GM21447 (cell line): Measurements from ENCODE around the gene ERICH2.
"Not testable (repeated sequence)": the region's sequence is repeated elsewhere in the genome, so short reads cannot be mapped to it uniquely, and the experiment has no call there.

Experiments used
- ATAC-seq: cut with Tn5 transposase; IDR thresholded peaks from one replicate; pipeline ENCODE4 v1.9.1; 2021; ENCODE audit not compliant: unreplicated experiment

ERICH2 gene, protein sequence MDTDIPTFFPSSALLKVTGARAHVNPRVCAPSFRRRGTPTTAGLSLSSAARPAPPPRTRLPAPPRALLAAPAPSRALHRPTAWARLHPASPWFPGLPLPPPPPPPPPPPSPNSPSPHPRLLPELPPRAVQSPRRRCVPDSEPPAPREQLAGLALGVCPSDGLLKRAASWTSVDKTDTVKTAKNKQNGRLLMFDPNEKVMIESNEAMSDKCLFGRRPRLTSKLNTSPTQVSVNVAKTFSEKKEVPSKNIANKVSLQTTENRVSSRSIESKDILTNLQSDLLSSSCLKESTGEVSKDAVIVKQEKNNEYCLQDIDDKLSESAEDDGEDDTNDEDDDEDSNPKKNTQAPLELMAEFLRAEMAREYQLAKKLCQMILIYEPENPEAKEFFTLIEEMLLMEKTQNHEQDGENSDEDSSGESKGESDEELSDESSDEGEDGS

DNA sequence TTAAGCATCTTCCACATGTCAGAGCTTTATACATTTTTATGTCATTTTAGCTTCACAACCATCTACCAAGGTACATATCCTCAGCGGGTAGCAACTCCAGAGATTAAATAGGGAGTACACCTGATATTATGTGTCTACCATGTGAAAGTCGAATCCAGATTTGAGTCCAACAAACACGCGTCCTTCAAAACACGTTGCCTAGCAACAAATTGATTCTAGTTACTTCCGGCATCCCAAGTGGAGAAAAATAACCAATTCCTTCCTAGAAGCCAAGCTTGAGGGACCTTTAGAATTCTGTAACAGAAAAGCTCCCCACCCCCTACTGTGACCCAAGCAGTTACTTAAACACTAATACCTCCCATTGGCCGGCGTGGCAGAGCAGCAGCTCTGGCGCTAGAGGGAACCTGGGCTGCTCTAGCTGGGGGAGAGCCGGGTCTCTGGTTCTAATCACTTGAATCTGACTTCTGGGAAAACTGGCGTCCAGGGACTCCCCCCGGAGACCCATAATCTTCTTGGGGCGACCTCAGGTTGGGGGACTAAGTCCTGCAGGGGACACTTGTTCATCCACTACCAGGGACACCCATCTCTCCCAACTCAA lies at the start of gene ERICH2:
Gene ERICH2, plus strand, starts transcription at position 371 of the 598 bp plus-strand sequence. CDS start 304 bp downstream, outside the sequence.
- ATAC-seq: peak; percentile 59

DNA sequence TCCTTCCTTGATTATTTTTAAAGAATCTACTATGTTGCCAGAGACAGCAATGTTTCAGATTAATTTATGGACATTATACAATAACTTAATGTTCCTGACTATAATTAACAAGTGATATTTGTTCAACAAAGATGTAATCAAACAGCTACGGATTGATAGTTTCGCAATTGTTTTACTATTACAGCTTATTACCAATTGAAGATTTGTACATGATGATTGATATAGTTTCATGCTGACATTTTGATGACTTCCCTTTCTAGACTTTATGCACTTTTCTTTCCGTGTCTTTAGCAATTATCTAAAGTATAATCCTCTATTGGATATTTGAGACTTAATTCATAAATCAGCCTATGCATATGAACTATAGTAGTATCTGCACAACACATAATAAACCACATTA lies 48.5 kb upstream of the ERICH2 start:
- no peak for ATAC-seq

DNA sequence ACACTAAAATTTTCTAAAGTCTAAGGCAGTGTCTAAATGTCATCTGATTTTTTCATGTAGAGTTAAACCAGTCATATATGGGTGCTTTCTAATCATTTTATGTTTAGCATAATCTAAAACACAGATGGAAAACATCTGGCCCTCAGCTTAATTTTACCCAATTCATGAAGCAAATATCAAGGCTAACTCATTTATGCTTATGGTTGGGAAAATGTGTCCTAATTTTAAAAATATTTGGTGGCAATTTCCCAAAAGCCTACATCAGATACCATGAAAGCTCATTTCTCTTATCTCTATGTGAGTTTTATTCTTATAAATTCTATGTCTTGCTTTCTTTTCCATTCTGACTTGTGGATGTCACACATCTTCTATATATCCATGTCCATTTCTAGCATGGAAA lies 47.9 kb upstream of the ERICH2 start:
- no peak for ATAC-seq

DNA sequence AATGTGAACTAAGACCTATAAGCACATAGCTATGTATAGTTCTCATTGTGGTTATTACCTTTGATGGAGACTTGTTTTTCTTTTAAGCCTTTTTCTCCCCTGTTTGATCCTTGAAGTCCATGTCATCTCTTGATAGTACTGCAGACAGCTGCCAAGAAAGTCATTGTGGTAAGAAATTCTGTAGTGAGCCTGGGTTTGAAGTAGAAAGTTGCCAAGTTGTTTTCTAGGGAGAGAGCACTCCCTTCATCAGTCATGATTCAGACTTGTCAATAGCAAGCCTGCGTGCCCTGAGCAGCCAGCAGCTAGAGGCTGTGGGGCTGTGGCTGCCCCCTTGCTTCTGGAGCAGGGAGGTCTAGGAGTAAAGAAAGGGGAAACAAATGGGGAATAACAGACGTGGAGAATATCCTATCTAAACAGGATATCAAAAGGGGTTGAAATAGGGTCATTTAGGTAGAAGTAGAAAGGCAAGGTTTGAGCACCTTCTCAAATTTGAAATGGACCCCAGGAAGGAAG lies 46.7 kb upstream of the ERICH2 start:
- ATAC-seq: no peak

DNA sequence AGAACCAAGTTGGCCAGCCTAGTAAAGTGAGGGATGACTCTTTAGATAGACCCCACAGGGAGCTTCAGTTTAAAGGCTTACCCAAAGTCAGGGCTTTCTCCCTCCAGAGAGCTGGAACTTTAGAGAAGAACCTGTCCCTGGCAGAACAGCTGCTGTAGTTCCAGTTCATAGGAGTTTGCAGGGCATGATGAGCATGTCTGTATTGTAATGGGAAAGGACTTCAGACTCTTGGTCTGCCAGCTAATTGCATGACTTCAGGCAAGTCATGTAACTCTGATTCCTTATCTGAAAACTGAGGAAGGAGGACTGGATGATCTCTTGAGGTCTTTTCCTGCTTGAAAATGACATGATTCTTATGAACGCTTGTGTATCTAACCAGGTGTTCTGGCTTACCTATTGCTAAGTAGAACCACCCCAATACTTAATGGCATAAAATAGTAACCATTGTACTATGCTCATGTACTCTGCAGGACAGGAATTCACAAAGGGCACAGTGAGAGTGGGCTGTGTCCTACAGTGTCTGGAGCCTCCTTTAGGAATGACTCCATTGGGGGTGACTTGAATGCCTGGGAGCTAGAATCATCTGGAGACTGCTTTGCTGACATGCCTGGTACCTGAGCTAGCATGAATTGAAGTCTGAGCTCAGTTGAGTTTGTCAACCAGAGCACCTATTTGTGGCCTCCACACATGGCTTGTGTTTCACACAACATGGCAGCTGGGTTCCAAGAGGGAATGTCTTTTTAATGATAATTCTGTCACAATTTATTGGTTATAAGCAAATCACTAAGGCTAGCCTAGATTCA lies 36.2 kb upstream of the ERICH2 start:
- no peak for ATAC-seq

DNA sequence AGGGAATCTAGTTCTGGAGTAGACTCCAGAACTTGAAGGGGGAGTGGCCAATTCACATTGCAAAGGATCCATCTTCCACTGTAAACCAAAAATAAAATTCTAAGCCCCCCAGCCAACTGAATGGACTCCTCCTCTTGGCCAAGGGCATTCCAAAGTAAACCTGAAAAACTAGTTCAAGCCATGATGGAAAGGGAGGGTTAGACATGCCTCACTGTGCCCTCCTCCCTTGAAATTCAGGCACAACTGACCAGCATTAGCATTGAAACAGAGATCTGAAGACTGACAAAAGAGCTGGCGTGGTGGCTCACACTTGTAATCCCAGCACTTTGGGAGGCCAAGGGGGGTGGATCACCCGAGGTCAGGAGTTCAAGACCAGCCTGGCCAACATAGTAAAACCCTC lies 35.6 kb upstream of the ERICH2 start:
- not testable (repeated sequence) for ATAC-seq

DNA sequence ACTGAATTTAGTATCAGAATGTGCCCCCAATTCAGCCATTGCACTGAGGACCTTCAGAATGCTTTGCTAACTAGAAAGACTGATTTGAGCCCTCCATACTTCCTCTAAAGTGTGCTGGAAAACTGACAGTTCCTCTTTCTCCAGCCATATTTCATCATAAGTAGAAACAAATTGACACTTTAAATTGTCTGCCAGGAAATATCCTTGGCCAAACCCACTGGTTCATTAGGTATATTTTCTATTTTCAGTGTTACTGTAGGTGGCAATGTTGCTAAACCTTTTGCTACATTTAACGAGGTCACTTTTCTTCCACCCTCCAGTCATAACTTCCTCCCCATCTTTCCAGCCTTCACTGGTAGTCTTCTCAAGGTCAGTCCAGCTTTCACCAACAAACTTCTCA lies 33.5 kb upstream of the ERICH2 start:
- no peak for ATAC-seq

DNA sequence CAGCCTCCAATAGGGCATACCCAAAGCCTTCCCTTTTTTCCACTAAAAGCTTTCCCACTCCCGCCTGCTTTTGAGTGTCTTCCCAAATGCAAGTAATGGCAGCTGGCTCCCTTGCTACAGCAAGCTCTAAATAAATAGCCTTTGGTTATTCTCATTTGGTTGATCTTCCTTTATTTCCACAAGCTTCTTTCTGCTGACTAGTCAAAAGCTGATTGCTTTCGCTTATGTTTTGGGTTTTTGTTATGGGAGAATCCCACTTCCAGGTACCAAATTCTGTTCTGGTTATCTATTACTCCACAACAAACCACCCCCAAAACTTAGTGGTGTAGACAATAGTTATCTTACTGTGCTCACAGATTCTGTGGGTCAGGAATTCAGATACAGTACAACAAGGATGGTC lies 32.8 kb upstream of the ERICH2 start:
- no peak for ATAC-seq

DNA sequence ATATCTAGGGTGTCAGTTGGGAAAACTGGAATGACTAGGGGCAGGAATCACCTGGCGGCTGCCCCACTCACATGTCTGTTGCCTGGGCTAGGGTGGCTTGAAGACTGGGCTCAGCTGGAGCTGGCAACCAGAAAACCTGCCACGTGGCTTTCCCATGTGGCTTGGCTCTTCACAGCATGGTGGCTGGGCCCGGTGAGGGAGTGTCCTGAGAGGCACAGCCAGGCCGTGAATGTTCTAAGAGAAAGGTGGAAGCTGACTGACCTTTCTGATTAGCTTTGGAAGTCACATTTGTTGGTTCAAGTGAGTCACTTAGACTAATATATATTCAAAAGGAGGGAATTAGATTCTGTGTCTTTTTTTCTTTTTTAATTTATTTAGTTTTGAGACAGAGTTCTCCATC lies 32.4 kb upstream of the ERICH2 start:
- ATAC-seq: no peak

DNA sequence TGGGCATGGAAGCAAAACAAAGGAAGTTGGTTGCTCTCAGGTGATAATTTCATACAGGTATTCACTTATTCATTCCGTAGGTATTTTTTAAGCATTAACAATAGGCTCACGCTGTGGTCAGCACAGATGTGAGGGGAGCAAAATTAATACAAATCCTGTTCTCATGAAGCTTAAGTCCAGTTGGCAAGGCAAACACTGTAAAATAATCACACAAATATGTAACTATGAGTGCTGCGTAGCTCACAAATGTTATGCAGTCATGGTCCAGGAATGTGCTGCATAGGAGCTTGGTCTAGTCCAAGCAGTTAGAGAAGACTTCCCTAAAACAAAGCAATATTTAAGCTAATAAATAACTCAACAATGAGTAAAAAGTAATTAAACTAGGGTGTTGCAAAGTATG lies 31.1 kb upstream of the ERICH2 start:
- ATAC-seq: no peak

DNA sequence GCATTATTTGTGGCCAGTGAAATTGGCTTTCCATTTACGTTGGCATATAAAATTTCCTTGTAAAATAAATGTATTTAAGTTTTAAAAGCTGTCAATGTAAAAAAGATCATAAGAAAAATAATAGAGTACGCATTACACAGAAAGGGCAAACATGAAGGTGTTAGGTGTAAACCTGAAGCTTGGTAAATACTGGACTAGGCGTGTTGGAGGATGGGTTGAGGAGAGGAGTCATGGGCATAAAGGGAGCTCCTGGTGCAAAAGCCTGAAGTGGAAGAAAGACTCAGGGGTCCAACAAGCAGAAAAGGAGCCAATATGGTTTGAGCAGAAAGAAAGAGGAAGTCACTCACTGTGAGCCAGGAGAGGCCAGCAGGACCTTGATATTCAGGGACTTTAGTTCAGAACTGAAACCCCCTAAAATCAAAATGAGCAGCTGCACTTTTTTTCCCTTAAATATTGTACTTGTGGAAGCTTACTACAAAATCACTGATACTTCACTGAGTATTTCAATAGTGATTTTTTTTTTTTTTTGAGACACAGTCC lies 30.6 kb upstream of the ERICH2 start:
- no peak for ATAC-seq

DNA sequence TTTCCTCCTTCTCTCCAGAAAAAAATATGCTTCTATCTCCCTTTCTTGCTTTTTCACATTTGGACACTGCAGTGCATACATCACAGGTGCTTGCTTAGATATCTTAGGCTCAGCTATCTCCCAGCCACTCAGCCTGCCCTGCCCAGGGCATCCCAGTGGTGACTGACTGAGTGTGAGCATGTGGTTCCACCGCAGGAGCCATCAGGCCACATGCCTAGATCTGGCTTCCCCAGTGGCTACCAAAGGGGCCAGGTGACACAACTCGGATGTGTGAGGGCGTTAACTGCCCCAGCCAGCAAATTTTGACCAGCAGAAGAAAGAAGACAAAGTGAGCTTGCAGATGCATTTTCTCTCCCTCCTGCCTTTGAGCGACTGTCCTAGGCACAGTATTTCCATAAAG lies 29.5 kb upstream of the ERICH2 start:
- ATAC-seq: no peak

DNA sequence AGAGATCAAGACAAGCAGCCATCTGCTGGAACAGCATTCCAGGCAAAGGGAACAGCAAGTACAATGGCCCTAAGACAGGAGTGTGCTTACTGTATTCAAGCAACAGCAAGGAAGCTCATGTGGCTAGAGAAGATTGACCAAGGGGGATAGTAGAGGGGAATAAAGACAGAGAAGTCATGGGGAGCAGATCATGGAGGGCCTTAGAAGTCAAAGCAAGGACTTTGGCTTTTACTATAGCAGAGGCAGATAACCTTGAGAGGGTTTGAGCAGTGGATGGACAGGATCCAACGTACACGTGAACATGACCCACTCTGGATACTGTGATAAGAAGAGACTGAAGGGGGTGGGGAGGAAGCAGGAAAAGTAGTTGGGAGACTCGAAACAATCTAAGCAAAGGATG lies 28.2 kb upstream of the ERICH2 start:
- no peak for ATAC-seq

DNA sequence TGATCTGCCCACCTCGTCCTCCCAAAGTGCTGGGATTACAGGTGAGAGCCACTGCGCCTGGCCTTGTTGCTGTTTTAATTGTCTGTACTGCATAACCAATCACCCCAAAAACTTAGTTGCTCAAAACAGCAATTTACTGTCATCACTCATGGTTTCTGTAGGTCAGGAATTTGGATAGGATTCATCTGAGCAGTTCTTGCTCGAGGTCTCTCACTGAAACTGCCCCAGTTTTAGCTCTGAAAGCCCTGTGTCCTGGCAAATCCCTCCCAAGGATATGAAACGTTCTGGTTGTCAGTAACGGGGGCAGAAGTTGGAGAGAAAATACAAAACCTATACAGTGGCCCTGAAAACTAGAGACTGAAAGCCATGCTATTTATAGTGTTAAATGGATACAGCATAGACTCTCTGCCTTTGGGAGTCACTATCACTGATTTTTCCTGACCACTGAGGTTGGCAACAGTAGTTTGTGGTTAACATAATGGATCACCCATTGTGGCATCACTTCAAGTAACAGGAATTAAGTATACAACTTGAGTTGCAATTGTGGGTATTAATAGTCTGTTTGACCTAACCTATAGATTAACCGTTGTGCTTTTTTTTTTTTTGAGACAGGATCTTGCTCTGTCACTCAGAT lies 27.2 kb upstream of the ERICH2 start:
- ATAC-seq: no peak

DNA sequence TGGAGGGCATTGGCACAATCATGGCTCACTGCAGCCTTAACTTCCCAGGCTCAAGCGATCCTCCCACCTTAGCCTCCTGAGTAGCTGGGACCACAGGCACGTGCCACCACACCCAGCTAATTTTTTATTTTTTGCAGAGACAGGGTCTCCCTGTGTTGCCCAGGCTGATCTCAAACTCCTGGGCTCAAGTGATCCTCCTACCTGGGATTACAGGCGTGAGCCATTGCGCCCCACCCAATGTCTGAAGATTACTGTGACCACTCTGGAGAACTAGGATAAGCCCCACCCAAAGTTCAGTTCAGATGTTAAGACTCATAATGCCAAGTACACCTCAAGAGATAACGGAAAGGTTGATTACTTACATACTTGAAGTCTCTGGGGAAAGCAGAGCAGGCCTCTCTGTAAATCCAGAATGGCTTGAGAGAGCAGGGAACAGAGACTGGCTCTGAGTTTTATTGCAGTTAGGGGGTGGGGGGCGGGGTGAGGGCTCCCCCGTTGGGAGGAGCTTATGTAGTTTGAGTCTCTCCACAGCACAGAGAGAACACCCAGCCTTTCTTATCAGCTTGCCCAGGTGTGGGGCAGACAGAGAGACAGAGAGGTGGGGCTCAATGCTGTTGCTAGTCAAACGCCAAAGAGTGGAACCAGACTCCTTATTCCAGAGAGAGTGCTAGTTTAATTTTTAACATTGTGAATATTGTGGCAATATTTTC lies 26.5 kb upstream of the ERICH2 start:
- no peak for ATAC-seq

DNA sequence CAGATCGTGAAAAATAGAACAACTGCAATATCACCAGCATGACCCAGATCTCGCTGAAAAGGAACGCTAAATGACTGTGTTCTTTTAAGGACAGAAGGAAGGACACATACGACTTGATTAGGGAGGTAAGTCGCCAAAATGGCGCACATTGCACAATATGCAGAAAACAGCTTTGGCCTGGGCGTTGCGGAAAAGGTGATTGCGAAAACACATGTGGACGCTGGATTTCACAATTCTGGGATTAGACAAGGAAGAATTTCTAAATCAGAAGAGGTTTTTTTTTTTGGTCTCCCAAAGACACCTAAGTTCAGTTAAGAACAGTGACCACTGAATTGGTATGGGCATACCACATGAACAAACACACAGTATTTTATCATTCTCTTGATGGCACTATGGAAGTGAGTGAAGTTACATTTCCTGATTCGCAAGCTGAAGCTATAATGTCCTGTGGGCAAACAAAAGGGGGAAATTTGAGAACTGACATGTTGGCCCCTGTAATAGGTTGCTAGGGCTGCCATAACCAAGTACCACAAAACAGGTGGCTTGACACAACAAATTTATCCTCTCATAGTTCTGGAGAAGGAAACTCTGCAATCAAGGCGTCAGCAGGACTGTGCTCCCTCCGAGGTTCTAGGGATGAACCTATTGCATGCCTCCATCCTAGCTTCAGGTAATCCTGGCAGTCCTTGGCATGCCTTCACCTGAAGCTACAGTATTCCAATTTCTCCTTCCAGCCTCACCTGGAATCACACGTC lies 25.8 kb upstream of the ERICH2 start:
- ATAC-seq: no peak

DNA sequence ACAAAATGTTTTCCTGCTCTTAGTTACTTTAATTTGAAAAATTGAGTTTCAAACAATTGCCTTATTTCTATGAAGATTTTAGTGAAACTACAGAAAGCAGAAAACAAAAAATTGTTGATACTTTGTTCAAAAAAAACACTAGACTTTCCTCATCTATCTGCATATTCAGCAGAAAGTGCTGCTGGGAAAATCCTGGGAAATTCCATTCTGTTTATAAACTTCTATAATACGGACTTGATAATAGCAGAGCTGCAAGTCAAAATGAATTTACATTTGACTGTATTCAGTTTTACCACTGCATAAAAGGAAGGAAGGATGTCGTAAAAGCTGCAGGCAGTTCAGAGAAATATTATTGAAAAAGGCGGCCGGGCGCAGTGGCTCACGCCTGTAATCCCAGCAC lies 24.9 kb upstream of the ERICH2 start:
- ATAC-seq: no peak

DNA sequence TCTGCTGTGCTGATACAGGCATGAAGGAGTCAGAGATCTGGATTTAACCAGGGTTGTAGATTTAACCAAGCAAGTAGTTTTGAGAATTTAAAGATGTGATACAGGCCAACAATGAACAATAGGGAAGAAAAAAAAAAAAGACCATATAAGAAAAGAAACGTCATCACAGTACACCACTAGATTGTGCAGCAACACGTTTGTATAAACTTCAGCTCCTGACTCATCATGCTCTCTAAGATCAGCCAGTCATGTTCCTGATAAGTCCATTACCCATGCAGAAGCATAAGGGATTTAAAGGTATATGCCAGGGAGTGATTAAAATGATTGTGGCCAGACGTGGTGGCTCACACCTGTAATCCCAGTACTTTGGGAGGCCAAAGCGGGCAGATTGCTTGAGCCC lies 22.3 kb upstream of the ERICH2 start:
- ATAC-seq: no peak

DNA sequence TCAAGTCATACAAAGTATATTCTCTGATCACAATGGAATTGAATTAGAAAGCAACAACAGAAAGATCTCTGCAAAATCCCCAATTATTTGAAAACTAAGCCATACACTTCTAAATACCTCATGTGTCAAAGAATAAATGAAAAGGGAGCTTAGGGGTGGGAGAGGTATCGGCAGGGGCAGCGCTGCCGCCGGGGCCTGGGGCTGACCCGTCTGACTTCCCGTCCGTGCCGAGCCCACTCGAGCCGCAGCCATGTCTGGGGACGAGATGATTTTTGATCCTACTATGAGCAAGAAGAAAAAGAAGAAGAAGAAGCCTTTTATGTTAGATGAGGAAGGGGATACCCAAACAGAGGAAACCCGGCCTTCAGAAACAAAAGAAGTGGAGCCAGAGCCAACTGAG lies 18.6 kb upstream of the ERICH2 start:
- not testable (repeated sequence) for ATAC-seq

DNA sequence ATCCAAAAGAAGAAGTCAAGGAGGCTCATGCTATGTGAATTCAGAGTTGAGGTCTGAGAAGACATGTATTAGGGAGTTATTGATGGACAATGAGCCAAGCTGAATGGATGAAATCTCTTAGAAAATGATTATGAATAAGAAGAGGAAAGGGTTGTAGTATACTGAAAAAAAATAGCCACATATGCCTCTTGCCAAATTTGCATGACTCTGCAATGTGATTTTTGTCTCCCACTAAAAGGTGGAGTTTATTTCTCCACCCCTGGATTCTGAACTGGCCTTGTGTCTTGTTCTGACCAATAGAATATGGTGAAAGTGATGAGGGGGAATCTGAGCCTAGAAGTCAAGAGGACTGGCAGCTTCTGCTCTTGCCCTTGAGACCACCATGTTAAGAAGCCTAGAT lies 8.6 kb upstream of the ERICH2 start:
- ATAC-seq: no peak
